H1 (cell line): Measurements from ENCODE around the gene RFNG. TPM values are rescaled to one million over a fixed set of nuclear protein-coding genes. Genes with fewer than 3 reads are reported as not detected.

Source experiments
- CTCF ChIA-PET: fragments of 300-600 bp; sonication (Branson Sonifier 250); formaldehyde crosslinking; loops from one replicate; lab custom pipeline; 2021; ENCODE audit not compliant: partially characterized antibody; lab: Charles Lee
- POLR2A ChIA-PET: fragments of 300-600 bp; sonication (Branson Sonifier 250); formaldehyde crosslinking; loops from one replicate; lab custom pipeline; 2021; ENCODE audit warnings: inconsistent platforms; ENCODE audit not compliant: partially characterized antibody; lab: Charles Lee
- DNase-seq, 2 experiments: peaks; one replicate each; pipeline versions ENCODE4 v3.0.0 to v3.0.0-alpha.2; 2010 to 2022; ENCODE audit warnings: low spot score in 2 of 2, low read depth in 1 of 2, mixed read lengths in 1 of 2
- FAIRE-seq: peaks from 2 replicates; lab custom pipeline; 2011; peaks lifted over from hg19 to GRCh38; lab: Jason Lieb, UNC
- H2AFZ ChIP-seq: 2 replicates; pipeline ENCODE4 v1.8.1; 2012; ENCODE audit warnings: low read length, inconsistent platforms
- H2AK5ac ChIP-seq: 2 replicates; pipeline ENCODE4 v1.6.1; 2013; ENCODE audit warnings: low read depth, low read length
- H2BK120ac ChIP-seq: replicated peaks from 2 replicates; pipeline ENCODE3; 2013; ENCODE audit warnings: low read depth, low read length, inconsistent platforms
- H2BK12ac ChIP-seq: 2 replicates; pipeline ENCODE4 v1.6.1; 2013; ENCODE audit warnings: low read depth, low read length
- H2BK15ac ChIP-seq: 2 replicates; pipeline ENCODE4 v1.6.1; 2013; ENCODE audit warnings: low read length
- H2BK20ac ChIP-seq: 2 replicates; pipeline ENCODE4 v1.6.1; 2013; ENCODE audit warnings: low read length
- H2BK5ac ChIP-seq: 2 replicates; pipeline ENCODE4 v1.6.1; 2013; ENCODE audit warnings: low read depth, low read length
- H3K14ac ChIP-seq: 2 replicates; pipeline ENCODE4 v1.6.1; 2013; ENCODE audit warnings: inconsistent platforms; ENCODE audit not compliant: insufficient read length
- H3K18ac ChIP-seq: 2 replicates; pipeline ENCODE4 v1.6.1; 2013; ENCODE audit warnings: low read length; ENCODE audit errors: extremely low read depth
- H3K23ac ChIP-seq: 2 replicates; pipeline ENCODE4 v1.6.1; 2013; ENCODE audit warnings: inconsistent platforms; ENCODE audit not compliant: insufficient read length
- H3K23me2 ChIP-seq: 2 replicates; pipeline ENCODE4 v1.6.1; 2013; ENCODE audit warnings: low read depth, low read length
- H3K27ac ChIP-seq: 2 replicates; pipeline ENCODE4 v1.6.1; 2011; ENCODE audit warnings: low read depth, low read length, inconsistent platforms
- H3K27me3 ChIP-seq, 4 experiments: replicated peaks in 1 of 4; 1 replicate in 1 of 4; 2 replicates in 3 of 4; pipeline versions ENCODE4 v1.6.1 to v1.8.1; 2011 to 2013; ENCODE audit warnings: low read length in 3 of 4, mild to moderate bottlenecking in 3 of 4, inconsistent platforms in 2 of 4, mixed read lengths in 2 of 4, moderate library complexity in 1 of 4; ENCODE audit not compliant: control insufficient read depth in 3 of 4, insufficient read depth in 3 of 4; ENCODE audit errors: extremely low read depth in 1 of 4
- H3K36me3 ChIP-seq, 4 experiments: 2 replicates each; pipeline versions ENCODE4 v1.6.1 to v1.8.1; 2011 to 2013; ENCODE audit warnings: mild to moderate bottlenecking in 4 of 4, low read length in 3 of 4, moderate library complexity in 2 of 4, control low read depth in 1 of 4, inconsistent platforms in 1 of 4; ENCODE audit not compliant: insufficient read depth in 4 of 4, control insufficient read depth in 2 of 4
- H3K4ac ChIP-seq: replicated peaks from 2 replicates; pipeline ENCODE3; 2013; ENCODE audit warnings: low read length, low read depth, mixed read lengths, inconsistent platforms; ENCODE audit not compliant: insufficient read length
- H3K4me1 ChIP-seq, 4 experiments: replicated peaks in 1 of 4; 1 replicate in 1 of 4; 2 replicates in 3 of 4; pipeline versions ENCODE4 v1.6.1 to v1.8.1; 2011 to 2013; ENCODE audit warnings: low read length in 3 of 4, inconsistent platforms in 2 of 4, mixed read lengths in 1 of 4; ENCODE audit not compliant: insufficient read depth in 4 of 4, control insufficient read depth in 3 of 4
- H3K4me2 ChIP-seq, 2 experiments: 2 replicates each; pipeline versions ENCODE4 v1.6.1 to v1.8.1; 2011 to 2013; ENCODE audit warnings: low read depth in 2 of 2, low read length in 2 of 2, control low read depth in 1 of 2, inconsistent platforms in 1 of 2, mild to moderate bottlenecking in 1 of 2; ENCODE audit not compliant: insufficient read depth in 1 of 2
- H3K4me3 ChIP-seq, 4 experiments: fragments of 200-600, 300-600 bp in 1 of 4; sonication (generic), shearing (Covaris generic), sonication (Bioruptor Twin) in 1 of 4; 2 replicates each; pipeline versions ENCODE4 v1.5.1 to v1.8.1; 2011 to 2016; ENCODE audit warnings: low read length in 4 of 4, low read depth in 3 of 4, control low read depth in 2 of 4, inconsistent platforms in 2 of 4, mild to moderate bottlenecking in 2 of 4, mixed read lengths in 1 of 4, moderate library complexity in 1 of 4; ENCODE audit not compliant: insufficient read depth in 2 of 4; ENCODE audit errors: extremely low read depth in 1 of 4
- H3K56ac ChIP-seq: replicated peaks from 2 replicates; pipeline ENCODE3; 2013; ENCODE audit warnings: low read depth, mild to moderate bottlenecking, mixed read lengths, low read length, inconsistent platforms; ENCODE audit not compliant: insufficient read length
- H3K79me1 ChIP-seq: 2 replicates; pipeline ENCODE4 v1.6.1; 2013; ENCODE audit warnings: low read depth, low read length, control low read depth
- H3K79me2 ChIP-seq, 2 experiments: 2 replicates each; pipeline versions ENCODE4 v1.6.1 to v1.8.1; 2012 to 2013; ENCODE audit warnings: low read length in 2 of 2, mild to moderate bottlenecking in 2 of 2, inconsistent platforms in 1 of 2; ENCODE audit not compliant: insufficient read depth in 2 of 2, control insufficient read depth in 1 of 2
- H3K9ac ChIP-seq, 4 experiments: replicated peaks in 1 of 4; 1 replicate in 1 of 4; 2 replicates in 3 of 4; pipeline versions ENCODE4 v1.6.1 to v1.8.1; 2011 to 2013; ENCODE audit warnings: low read depth in 3 of 4, low read length in 3 of 4, control low read depth in 2 of 4, mild to moderate bottlenecking in 2 of 4, moderate library complexity in 2 of 4, inconsistent platforms in 1 of 4; ENCODE audit errors: extremely low read depth in 1 of 4
- H3K9me3 ChIP-seq, 2 experiments: 2 replicates each; pipeline versions ENCODE4 v1.6.1 to v1.8.1; 2012 to 2013; ENCODE audit warnings: mild to moderate bottlenecking in 2 of 2, moderate library complexity in 2 of 2, control low read depth in 1 of 2, inconsistent platforms in 1 of 2, low read depth in 1 of 2, low read length in 1 of 2, mixed read lengths in 1 of 2; ENCODE audit not compliant: insufficient read depth in 2 of 2
- H4K20me1 ChIP-seq, 2 experiments: replicated peaks in 1 of 2; 2 replicates each; pipeline versions ENCODE3 to v1.8.1; 2011 to 2013; ENCODE audit warnings: inconsistent platforms in 2 of 2, low read length in 2 of 2, mild to moderate bottlenecking in 1 of 2; ENCODE audit not compliant: insufficient read depth in 2 of 2, control insufficient read depth in 1 of 2
- H4K5ac ChIP-seq: 2 replicates; pipeline ENCODE4 v1.6.1; 2013; ENCODE audit warnings: low read length, low read depth, mixed read lengths, inconsistent platforms; ENCODE audit not compliant: insufficient read length
- H4K8ac ChIP-seq: 2 replicates; pipeline ENCODE4 v1.8.0; 2013; ENCODE audit warnings: mild to moderate bottlenecking, moderate library complexity, low read length, inconsistent platforms; ENCODE audit not compliant: insufficient read depth; ENCODE audit errors: extremely low read depth
- H4K91ac ChIP-seq: replicated peaks from 2 replicates; pipeline ENCODE3; 2013; ENCODE audit warnings: low read length, mixed read lengths, inconsistent platforms; ENCODE audit not compliant: insufficient read length
- BRCA1 ChIP-seq: IDR thresholded peaks from 2 replicates; pipeline ENCODE4 v1.6.1; 2012; ENCODE audit warnings: low read depth, low read length, improper control_type of control experiment
- FOSL1 ChIP-seq: IDR thresholded peaks from 2 replicates; pipeline ENCODE4 v1.6.1; 2011; ENCODE audit warnings: mild to moderate bottlenecking, low read depth, low read length, moderate library complexity; ENCODE audit not compliant: insufficient read depth
- GABPA ChIP-seq: IDR thresholded peaks from 2 replicates; pipeline ENCODE4 v1.6.1; 2011; ENCODE audit warnings: mild to moderate bottlenecking, low read length, moderate library complexity, borderline replicate concordance; ENCODE audit not compliant: insufficient read depth
- GTF2F1 ChIP-seq: IDR thresholded peaks from 2 replicates; pipeline ENCODE4 v1.6.1; 2012; ENCODE audit warnings: low read depth, low read length, improper control_type of control experiment, borderline replicate concordance
- HDAC2 ChIP-seq, 2 experiments: fragments of 300-600 bp in 1 of 2; sonication (generic) in 1 of 2; IDR thresholded peaks; 2 replicates each; pipeline ENCODE4 v1.6.1; 2011 to 2012; ENCODE audit warnings: low read depth in 2 of 2, low read length in 2 of 2, mild to moderate bottlenecking in 2 of 2, moderate library complexity in 2 of 2, borderline replicate concordance in 1 of 2, inconsistent platforms in 1 of 2
- MAFK ChIP-seq: IDR thresholded peaks from 2 replicates; pipeline ENCODE4 v1.6.1; 2012; ENCODE audit warnings: low read depth, mild to moderate bottlenecking, improper control_type of control experiment, low read length
- POU5F1 ChIP-seq: IDR thresholded peaks from 2 replicates; pipeline ENCODE4 v1.6.1; 2011; ENCODE audit warnings: low read depth, mild to moderate bottlenecking, low read length, moderate library complexity
- RXRA ChIP-seq: IDR thresholded peaks from 2 replicates; pipeline ENCODE4 v1.6.1; 2011; ENCODE audit warnings: low read depth, mild to moderate bottlenecking, low read length, moderate library complexity; ENCODE audit not compliant: insufficient read depth
- TAF1 ChIP-seq: IDR thresholded peaks from 2 replicates; pipeline ENCODE4 v1.6.1; 2011; ENCODE audit warnings: mild to moderate bottlenecking, low read depth, low read length
- TEAD4 ChIP-seq: IDR thresholded peaks from 2 replicates; pipeline ENCODE4 v1.6.1; 2012; ENCODE audit warnings: low read depth, low read length, inconsistent platforms, mixed read lengths
- ZNF274 ChIP-seq: IDR thresholded peaks from 2 replicates; pipeline ENCODE4 v1.7.0; 2012; ENCODE audit warnings: low read length, borderline replicate concordance; ENCODE audit errors: extremely low read depth
- whole genome bisulfite sequencing, 2 experiments: shearing (Covaris generic) in 1 of 2; methylation state at CpG; one replicate each; pipeline versions ENCODE4 v1.1.6 to v1.1.7; 2013 to 2015; ENCODE audit warnings: low lambda C conversion rate in 2 of 2, mixed read lengths in 2 of 2, inconsistent platforms in 1 of 2, low coverage in 1 of 2, missing lambda C conversion rate in 1 of 2; ENCODE audit not compliant: insufficient replicate concordance in 2 of 2, insufficient coverage in 1 of 2, insufficient read length in 1 of 2; ENCODE audit errors: extremely low coverage in 1 of 2, missing lambda C conversion rate in 1 of 2; 5-methylcytosine and 5-hydroxymethylcytosine counted together
- polyA plus RNA-seq, 7 experiments: library from polyadenylated mRNA; depleted of rRNA in 3 of 7; stranded (reverse) in 5 of 7; unstranded in 2 of 7; fragments of >200 nt in 5 of 7; fragments of 200-250 nt in 2 of 7; gene quantifications; 1 replicate in 5 of 7; 2 replicates in 1 of 7; 4 replicates in 1 of 7; pipeline versions ENCODE4 v1.2.1 to v1.2.3, GENCODE V29; 2011 to 2013; ENCODE audit warnings: missing spikeins in 2 of 7, mixed read lengths in 2 of 7
- total RNA-seq: library from RNA; stranded (reverse); fragmentation: NEBNext Ultra II Directional; extraction: Animal tissue kit (Norgen Biotek cat#: 25700); gene quantifications from 2 replicates; pipeline ENCODE4 v1.2.1, GENCODE V29; 2021
- TF ChIP-seq, protein P1 (sequence below): IDR thresholded peaks from 2 replicates; pipeline ENCODE4 v1.6.1; 2012; ENCODE audit warnings: inconsistent platforms

RFNG gene
- total and polyA plus RNA-seq, 2 of the 8 experiments (the other 6 are each of a cell fraction or from before 2014, with no cell fraction given) = 26.7 to 28.4 TPM

DNA sequence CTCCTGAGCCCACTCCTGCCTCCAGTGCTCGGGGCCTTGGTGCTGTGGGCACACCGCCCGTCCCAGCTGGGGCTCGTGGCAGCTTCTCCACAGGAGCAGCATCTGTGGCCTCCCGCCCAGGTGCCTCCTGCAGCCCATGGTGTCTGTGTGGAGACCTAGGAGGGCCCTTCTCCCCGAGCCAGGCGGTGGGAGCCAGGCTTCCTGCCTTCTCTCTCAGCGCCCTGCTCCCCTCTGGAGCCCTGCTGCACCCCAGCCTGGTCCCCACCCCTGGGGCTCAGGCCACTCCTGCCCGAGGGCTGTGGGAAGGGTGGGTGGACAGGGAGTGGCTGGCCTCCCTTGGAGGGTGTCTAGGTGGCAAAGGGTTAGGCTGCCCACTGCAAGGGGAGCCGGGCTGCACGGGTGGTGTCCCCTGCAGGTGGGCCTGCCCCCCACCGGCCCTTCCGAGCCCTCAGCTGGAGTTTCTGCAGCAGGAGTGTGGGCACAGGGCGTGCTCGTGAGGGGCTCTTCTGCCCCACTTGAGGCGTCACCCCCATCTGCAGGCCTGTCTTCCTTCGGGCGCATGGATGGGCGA, 39.9 kb downstream of the RFNG start:
- no peaks in the 10 kb centered on the region for H3K27me3 ChIP-seq
- H3K4me2 ChIP-seq = no peak overlapping the region
- 0 out of 7 replicates have a peak, but pooled peaks cover 0 to 1% (median 0%) of the 10 kb centered on the region in 4 experiments for H3K4me1 ChIP-seq
- H2BK15ac ChIP-seq = no peak overlapping the region
- H4K5ac ChIP-seq = no peak overlapping the region
- H3K23ac ChIP-seq = no peak overlapping the region
- no peak overlapping the region; the same call in 1 of the 2 replicates for H2BK5ac ChIP-seq
- H3K36me3 ChIP-seq = no peaks in the 10 kb centered on the region; a peak in 2 of 8 replicates
- ChIA-PET CTCF (interaction anchor here (1.2 to 1.4 kb wide), 2 partner anchors 9 to 16 kb away, joined by 5 to 7 read pairs; no protein-coding TSS in a partner anchor), POLR2A (interaction anchor here (1.0 kb wide), 1 partner anchor 11 kb away, joined by 3 read pairs; the partner anchor contains the start of gene CENPX)
- H2BK12ac ChIP-seq = no peak overlapping the region
- no peak overlapping the region for H3K4ac ChIP-seq
- peak overlapping the region; percentile 17 for H4K8ac ChIP-seq
- no peak overlapping the region for H2BK20ac ChIP-seq
- no peaks in the 10 kb centered on the region for H3K79me2 ChIP-seq
- H3K4me3 ChIP-seq = no peak overlapping the region
- H3K56ac ChIP-seq = no peak overlapping the region
- no peaks in the 10 kb centered on the region for H3K9me3 ChIP-seq
- no peak overlapping the region for H2AFZ ChIP-seq
- no peak overlapping the region for H2BK120ac ChIP-seq
- H3K79me1 ChIP-seq = no peaks in the 10 kb centered on the region; the same call in 1 of the 2 replicates
- peaks cover 5 to 7% of the 10 kb centered on the region in 2 experiments for H4K20me1 ChIP-seq
- H3K27ac ChIP-seq = no peak overlapping the region
- H3K9ac ChIP-seq = no peak overlapping the region
- no peaks in the 10 kb centered on the region for H3K23me2 ChIP-seq
- DNase-seq = no peak
- H4K91ac ChIP-seq = no peak overlapping the region
- no peak overlapping the region for H3K18ac ChIP-seq
- 91% methylated on average over 18 of the region's 19 CpGs; no CpG with 5 or more reads in 1 of the 2 experiments for WGBS, 2 experiments
- H2AK5ac ChIP-seq = no peak overlapping the region
- FAIRE-seq = no peak
- H3K14ac ChIP-seq = no peak overlapping the region
- TF ChIP-seq, protein P1, sequence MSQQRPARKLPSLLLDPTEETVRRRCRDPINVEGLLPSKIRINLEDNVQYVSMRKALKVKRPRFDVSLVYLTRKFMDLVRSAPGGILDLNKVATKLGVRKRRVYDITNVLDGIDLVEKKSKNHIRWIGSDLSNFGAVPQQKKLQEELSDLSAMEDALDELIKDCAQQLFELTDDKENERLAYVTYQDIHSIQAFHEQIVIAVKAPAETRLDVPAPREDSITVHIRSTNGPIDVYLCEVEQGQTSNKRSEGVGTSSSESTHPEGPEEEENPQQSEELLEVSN = no peak
- TF ChIP-seq FOSL1 (no peak), ZNF274 (no peak), BRCA1 (no peak), TEAD4 (no peak), HDAC2 (IDR thresholded peaks at IDR 0.05; ENCODE audit: borderline replicate concordance in 1 of 2, low read depth in 2 of 2, low read length in 2 of 2) (no peak), POU5F1 (no peak), RXRA (no peak), TAF1 (no peak), MAFK (no peak), GTF2F1 (no peak), GABPA (no peak)
